DMS 273 (cell line): ENCODE measurements around the gene TRIOBP.

Source experiments
- DNase-seq: peaks from one replicate; lab custom pipeline; 2025; ENCODE audit not compliant: unreplicated experiment; lab: John Stamatoyannopoulos, UW

The TRIOBP gene

DNA sequence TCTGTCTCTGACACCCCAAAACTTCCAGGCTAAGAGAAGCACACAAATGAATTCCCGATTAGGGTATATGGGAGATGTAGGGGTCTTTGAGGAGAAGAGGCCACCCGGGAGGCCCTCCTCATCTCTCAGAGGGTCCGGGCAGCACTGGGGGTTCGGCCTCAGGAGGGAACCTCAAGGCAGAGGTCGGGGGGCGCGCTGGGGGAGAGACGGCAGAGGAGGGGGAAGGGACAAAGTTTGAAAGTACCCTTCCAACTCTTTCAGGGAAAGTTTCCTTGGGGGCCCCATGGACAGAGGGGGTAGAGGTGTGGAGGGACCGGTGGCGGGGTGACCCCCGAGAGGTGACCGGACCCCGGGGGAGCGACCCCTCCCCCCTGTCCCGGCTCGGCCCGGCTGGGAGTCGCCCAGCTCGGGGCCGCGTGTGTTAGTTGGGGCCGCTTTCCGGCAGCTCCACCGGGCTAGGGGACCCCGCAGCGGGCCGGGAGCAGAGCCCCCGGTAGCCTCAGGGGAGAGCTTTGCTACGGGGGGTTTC is 107.6 kb downstream of the TRIOBP start:
- DNase-seq = peak; percentile 37

DNA sequence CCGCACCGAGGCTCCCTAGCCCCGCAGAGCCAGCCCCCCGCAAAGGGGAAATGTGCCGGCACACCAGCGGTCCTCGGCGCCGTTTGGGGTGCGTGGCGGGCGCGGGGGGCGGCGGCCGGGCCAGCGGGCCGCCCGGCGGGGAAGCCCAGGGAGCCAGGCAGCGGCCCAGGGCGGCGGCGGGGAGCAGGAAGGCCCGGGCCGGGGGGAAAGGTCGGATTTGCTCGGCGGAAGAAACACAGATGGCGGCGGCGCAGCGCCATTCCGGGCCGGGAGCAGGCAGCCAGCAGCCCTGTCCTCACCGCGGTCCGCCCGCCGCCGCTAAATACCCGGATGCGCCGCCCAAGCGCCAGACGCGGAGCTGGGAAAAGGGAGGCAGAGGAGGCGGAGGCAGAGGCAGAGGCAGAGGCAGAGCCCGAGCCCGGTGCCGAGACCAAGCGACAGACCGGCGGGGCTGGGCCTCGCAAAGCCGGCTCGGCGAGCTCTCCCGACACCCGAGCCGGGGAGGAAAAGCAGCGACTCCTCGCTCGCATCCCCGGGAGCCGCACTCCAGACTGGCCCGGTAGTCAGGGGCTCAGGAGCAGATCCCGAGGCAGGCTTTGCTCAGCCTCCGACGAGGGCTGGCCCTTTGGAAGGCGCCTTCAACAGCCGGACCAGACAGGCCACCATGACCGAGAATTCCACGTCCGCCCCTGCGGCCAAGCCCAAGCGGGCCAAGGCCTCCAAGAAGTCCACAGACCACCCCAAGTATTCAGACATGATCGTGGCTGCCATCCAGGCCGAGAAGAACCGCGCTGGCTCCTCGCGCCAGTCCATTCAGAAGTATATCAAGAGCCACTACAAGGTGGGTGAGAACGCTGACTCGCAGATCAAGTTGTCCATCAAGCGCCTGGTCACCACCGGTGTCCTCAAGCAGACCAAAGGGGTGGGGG is 108.3 kb downstream of the TRIOBP start:
- peak; percentile 90 for DNase-seq

DNA sequence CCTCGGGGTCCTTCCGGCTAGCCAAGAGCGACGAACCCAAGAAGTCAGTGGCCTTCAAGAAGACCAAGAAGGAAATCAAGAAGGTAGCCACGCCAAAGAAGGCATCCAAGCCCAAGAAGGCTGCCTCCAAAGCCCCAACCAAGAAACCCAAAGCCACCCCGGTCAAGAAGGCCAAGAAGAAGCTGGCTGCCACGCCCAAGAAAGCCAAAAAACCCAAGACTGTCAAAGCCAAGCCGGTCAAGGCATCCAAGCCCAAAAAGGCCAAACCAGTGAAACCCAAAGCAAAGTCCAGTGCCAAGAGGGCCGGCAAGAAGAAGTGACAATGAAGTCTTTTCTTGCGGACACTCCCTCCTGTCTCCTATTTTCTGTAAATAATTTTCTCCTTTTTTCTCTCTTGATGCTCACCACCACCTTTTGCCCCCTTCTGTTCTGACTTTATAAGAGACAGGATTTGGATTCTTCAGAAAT is 109.0 kb downstream of the TRIOBP start:
- DNase-seq = no peak

DNA sequence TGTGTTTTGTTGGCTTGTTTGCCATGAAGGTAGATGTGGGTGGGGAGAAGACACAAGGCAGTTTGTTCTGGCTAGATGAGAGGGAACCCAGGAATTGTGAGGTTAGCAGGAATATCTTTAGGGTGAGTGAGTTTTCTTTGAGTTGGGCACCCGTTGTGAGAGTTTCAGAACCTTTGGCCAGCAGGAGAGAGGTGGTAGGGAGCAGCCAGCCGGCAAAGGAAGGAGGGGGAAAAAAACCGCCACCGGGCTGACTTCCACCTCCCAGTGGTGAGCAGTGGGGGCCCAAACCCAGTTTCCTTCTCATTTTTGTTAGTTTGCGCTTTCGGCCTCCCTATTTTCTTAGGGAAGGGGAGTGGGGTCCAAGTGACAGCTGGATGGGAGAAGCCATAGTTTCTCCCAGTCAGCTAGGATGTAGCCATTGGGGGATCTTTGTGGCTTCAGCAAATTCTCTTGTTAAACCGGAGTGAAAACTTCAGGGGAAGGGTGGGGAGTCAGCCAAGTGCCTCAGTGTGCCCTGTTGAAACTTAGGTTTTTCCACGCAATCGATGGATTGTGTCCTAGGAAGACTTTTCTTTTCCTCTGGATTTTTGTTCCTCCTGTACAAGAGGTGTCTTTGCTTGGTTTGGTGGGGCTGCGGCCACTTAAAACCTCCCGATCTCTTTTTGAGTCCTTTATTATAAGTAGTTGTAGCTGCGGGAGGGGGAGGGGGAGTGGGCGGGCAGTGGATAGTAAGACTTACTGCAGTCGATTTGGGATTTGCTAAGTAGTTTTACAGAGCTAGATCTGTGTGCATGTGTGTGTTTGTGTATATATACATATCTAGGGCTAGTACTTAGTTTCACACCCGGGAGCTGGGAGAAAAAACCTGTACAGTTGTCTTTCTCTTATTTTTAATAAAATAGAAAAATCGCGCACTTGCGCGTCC is 109.8 kb downstream of the TRIOBP start:
- peak; percentile 30 for DNase-seq

DNA sequence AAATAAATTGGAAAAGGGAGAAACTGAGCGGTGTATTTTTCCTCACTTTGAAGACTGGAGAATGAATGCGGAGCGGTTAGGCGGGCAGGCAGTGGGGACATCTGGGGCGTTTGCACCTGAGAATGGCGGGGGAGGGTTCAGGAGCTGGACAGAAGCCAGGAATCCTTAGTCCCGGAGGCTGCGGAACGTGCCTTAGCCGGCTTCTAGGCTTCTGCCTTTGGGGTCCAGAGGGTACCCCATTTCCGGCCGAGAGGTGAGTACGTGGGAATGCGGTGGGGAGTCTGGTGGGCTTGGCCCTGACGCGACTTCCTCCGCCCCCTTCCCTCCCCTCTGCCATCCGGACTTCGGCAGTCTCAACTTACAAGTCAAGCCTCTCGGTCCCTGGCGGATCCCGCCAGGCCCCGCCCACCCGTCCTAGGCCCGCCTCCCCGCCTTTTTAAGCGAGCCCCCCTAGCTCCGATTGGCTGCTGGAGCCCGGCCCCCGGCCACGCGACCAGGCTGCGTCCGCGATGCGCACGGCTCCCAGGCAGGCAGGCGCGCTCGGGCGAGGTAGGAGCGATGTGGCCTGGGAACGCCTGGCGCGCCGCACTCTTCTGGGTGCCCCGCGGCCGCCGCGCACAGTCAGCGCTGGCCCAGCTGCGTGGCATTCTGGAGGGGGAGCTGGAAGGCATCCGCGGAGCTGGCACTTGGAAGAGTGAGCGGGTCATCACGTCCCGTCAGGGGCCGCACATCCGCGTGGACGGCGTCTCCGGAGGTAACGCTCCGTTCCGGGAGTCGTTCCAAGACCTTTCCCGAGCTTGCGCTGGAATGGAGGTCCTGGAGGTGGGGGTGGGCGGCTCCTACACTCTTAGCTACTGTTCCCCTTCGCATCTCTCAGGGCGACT is 110.8 kb downstream of the TRIOBP start, which contains the start of gene GCAT:
Gene GCAT, plus strand, starts transcription at position 525 of the 884 bp plus-strand sequence. Its CDS starts 34 bp downstream, at position 559.
- DNase-seq = peak; percentile 97

DNA sequence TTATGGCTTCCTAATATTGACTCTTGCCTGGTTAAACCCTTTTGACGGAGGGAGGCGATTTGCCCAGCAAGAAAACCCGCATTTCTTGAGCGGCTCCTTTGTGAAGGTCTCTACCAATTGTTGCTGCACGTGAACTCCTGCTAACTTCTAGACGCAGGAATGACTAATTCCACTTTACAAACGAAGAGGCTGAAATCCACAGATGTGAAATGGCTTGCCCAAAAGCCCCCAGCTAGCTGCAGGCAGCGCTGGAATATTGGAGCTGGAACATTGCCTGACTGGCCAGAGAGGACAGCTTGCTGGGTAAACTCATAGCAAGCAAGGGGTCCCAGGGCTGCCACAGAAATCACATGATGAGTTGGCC is 111.4 kb downstream of the TRIOBP start:
- peak; percentile 42 for DNase-seq

DNA sequence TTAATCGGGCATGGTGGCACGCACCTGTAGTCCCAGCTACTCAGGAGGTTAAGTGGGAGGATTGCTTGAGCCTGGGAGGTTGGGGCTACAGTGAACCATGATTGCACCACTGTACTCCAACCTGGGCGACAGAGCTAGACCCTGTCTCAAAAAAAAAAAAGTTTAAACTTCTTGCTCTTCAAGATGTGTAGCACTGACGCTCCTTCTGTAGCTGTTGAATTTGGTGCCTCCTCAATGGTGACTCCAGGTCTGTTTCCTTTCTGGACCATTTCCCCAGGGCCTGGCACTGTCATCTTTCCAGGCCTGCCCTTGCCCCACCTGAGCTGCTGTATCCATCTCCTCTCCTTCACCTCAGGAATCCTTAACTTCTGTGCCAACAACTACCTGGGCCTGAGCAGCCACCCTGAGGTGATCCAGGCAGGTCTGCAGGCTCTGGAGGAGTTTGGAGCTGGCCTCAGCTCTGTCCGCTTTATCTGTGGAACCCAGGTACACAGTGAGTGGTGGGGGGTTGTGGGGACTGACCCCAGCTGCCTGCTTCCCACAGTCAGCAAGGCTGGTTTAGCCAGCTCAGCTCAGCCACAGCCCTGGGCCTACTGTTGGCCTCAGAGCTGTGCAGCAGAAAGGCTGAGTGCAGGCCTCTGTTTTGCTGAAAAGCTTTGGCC is 113.0 kb downstream of the TRIOBP start:
- DNase-seq = no peak

DNA sequence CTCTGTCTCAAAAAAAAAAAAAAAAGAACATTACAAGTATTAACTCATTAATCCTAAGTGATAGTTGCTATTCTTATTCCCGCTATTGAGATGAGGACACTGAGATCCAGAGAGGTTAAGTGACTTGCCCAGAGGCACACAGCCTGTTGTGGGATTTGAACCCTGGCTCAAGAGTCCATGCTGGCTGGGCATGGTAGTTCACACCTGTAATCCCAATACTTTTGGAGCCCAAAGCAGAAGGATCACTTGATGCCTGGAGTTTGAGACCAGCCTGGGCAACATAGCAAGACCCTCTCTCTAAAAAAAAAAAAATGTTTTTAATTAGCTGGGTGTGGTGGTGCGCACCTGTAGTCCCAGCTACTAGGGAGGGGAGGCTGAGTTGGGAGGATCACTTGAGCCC is 115.0 kb downstream of the TRIOBP start:
- no peak for DNase-seq

DNA sequence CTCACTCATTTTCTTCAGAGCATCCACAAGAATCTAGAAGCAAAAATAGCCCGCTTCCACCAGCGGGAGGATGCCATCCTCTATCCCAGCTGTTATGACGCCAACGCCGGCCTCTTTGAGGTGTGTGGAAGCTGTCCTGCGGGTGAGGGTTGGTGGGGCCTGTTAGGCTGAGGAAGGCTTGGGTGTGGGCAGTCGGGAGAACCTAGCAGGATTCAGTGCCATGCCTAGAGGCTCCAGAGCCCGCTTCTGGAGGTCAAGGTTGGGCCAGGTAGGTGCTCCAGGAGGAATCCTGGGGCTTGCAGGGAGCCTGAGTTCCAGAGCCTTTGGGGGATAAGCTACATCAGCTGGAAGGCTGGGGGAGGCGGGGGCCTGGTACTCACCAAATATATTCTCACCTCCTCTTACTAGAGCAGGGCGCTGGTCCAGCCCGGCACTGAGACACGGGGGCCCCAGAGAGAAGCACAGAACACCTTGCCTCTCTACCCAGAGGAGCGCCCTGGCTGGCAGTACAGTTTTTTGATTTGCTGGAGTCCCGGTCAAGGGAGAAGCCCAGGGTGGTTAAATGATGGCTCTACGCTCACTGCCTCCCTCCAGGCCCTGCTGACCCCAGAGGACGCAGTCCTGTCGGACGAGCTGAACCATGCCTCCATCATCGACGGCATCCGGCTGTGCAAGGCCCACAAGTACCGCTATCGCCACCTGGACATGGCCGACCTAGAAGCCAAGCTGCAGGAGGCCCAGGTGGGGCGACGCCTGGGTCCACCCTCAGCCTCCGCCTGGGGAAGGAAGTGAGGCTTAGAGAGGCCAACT is 116.2 kb downstream of the TRIOBP start:
- DNase-seq = no peak

DNA sequence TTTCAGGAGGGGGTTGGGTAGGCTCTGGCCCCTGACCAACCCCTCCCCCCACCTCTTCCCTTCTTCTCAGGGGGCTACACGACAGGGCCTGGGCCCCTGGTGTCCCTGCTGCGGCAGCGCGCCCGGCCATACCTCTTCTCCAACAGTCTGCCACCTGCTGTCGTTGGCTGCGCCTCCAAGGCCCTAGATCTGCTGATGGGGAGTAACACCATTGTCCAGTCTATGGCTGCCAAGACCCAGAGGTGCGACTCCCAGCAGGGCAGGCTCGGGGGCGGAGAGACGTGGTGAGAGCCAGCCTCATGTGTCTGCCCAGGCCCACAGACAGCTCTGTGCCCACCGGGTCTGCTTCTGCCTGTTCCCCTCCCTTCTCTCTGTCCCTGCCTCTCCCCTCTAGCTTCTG is 118.7 kb downstream of the TRIOBP start:
- DNase-seq = no peak

DNA sequence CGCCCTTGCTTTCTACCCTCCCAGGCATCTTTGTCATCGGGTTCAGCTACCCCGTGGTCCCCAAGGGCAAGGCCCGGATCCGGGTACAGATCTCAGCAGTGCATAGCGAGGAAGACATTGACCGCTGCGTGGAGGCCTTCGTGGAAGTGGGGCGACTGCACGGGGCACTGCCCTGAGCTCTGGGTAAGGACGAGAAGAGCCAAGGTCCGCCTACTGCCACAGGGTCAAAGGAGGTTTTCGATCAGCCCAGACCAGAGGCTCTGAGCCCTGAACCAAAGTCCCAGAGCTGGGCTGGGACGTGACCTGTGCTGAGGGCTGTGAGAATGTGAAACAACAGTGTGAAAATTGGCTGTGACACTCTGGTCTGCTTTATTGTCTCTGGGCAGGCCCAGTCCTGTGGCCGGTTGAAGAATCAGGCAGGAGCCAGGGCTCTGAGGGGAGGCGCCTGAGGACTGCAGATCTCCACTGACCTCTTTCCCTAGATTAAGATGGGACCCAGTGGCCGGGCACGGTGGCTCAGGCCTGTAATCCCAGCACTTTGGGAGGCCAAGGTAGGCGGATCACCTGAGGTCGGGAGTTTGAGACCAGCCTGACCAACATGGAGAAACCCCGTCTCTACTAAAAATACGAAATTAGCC is 119.8 kb downstream of the TRIOBP start:
- no peak for DNase-seq

DNA sequence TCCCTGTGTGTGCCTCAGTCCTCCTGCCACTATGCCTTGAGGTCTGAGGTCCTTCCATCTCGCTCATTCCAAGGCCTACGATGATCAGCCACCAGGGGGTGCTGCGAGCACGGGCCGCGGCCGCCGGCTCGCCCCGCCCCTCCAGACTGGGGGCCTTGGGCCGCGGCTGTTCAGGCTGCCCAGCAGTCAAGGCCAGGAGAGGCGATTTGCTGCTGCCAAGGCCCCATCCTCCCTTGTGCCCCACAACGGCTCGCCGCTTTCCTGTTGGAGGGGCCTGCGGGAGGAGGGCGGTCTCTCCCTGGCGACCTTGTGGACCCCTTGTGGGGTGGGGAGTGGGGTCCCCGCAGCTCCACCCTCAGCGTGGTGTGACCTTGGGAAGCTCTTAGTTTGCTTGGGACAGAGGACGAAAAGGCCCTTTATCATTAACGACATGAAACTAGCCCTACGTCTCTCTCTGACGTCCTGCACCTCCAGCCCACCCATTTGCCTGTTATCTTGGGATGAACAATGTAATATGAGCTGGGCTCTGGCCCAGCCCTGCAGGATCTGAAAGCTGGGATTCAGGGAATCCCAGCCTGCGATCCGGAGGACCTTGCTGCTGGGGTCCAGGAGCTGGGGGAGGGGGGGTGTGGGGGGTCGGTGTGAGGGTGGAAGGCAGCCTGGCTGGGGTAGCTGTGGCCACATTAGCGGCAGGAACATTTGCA is 121.0 kb downstream of the TRIOBP start:
- peak; percentile 88 for DNase-seq

DNA sequence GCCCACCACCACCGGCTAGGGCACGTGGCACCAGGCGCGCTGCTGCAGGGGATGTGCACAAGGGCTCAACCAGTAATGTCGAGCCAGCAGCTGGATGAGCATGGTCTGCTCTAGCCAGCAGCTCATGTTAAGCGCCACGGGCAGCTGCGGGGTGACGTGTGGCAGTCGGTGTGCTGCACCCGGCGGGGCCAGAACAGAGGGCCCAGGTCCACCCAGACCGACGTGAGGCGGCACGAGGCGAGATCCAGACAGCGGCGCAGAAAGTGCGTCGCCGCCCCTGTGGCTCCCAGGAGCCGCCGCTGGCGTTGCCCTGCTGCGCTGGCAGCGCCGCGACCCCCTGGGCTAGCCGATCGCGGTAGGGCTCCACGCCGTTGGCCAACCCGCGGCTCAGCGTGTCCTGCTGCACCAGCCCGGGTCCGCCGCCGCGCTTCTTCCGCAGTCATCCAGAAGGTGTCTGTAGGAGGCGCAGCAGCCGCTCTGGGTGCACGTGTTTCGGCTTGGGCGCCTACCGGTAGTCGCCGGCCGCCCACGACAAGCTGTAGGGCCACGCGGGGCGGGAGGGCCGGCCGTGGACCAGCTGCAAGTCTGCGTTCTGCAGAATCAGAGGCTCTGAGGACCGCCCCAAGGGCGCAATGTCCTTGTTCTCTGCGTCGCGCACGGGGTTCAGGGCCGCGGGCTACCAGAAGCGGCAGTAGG is 121.7 kb downstream of the TRIOBP start:
- DNase-seq = peak; percentile 70

DNA sequence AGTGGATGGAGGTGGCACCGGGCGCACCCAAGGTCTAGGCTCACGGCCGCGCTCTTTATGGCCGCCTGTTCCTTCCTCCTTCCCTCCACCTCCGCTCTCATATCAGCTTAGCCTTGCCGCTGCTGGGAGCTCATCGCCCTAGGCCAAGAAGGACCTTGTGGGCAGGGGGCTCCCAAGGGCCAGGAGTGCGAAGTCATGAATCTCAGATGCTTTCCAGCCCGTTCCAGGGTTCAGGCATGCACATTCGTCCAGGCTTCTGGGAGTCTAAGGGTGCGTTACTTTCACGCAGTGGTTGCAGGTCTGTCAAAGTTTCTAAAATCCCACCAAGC is 122.2 kb downstream of the TRIOBP start:
- no peak for DNase-seq

DNA sequence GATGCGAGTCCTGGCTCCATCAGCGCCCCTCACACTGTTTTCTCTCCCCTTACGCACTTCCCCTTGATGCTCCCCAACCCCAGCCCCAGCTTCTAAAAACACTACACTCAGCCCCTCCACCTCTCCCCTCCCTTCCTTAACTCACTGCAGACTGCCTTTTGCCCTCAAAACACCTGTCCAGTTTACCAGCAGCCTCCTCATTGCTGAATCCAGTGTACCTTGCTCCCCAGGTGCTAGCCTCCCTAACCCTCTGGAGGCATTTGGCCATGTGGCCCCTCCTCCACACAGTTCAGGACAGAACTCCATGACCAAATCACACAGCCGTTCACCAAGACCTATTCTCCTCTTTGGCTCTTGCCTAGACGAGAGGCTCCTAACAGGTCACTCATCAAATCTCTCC is 123.5 kb downstream of the TRIOBP start:
- DNase-seq = no peak

DNA sequence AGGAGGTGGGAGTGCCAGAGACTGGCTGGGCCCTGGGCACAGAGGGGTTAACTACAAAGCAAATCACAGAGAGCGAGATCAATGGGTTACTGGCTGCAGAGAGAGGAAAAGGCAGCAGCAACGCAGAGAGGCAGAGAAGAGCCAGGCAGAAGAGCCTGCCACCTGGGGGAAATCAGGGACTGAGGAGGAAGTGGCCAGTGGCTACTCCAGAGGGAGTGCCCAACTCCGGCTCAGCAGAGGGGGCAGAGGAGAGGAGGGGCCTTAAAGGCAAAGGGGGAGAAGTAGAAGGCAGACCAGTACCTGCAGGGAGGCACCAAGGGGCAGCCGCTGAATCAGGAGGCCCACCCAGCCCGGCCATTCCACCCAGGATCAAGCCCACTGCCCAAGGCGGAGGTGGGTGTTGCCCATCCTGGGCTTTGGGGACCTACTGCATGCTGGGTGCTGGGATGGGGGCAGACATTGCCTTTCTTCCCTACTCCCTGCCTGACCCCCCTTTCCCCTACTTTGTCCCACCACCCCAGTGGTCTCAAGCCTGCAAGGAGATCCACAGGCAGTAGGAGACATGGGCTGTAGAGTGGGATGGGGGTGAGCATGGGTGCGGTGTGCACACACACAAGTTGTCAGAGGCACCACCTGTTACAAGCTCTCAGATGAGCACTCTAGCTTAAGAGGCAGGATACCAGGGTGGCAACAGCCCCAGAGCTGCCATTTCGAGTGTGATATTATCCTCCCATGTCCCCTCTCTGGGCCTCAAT is 125.4 kb downstream of the TRIOBP start:
- no peak for DNase-seq
